DND-41 (cell line): ENCODE measurements around the gene PTPRE.

ENCODE experiments used
- CTCF ChIP-seq: IDR thresholded peaks from 2 replicates; pipeline ENCODE4 v1.5.1; 2012; ENCODE audit warnings: borderline replicate concordance, low read length, moderate library complexity, mild to moderate bottlenecking; ENCODE audit not compliant: poor library complexity, severe bottlenecking; ENCODE audit errors: extremely low read depth
- EZH2 ChIP-seq: IDR thresholded peaks from 3 replicates; pipeline ENCODE4 v1.6.1; 2012; ENCODE audit warnings: borderline replicate concordance, low read depth, mild to moderate bottlenecking, moderate library complexity, low read length, inconsistent platforms; ENCODE audit not compliant: severe bottlenecking

- TF ChIP-seq CTCF (no peak), EZH2 (no peak)
These were observed 173.7 kb downstream of the PTPRE start for GRCh38 chr10:128080641-128081040.
